Measurements from ENCODE around the gene ADD1. TPM values are rescaled to one million over a fixed set of nuclear protein-coding genes. Genes with fewer than 3 reads are reported as not detected.

The ADD1 gene
- total and polyA plus RNA-seq, 8 donors = 262 to 331 (median 304) TPM

GRCh38 chr4:2946812-2947600, 103.4 kb downstream of the ADD1 start:
- Histone ChIP-seq H3K4me3 (no peak overlapping the region), H3K4me1 (no peaks in the 10 kb centered on the region), H3K36me3 (peaks cover 0 to 99% of the 10 kb centered on the region in 2 donors), H3K9me3 (no peaks in the 10 kb centered on the region), H3K27ac (no peak overlapping the region), H3K27me3 (no peaks in the 10 kb centered on the region)
- ATAC-seq (no peak), DNase-seq (peak in 1 of 4 donors; percentile 53)
- no peak for TF ChIP-seq CTCF (IDR thresholded peaks at IDR 0.05)
- intact Hi-C loops (cut with DNase I) = no loop called here

GRCh38 chr4:2947926-2948325, 104.3 kb downstream of the ADD1 start:
- TF ChIP-seq CTCF (IDR thresholded peaks at IDR 0.05) = no peak
- no peaks in the 10 kb centered on the region for H3K9me3 ChIP-seq
- H3K4me3 ChIP-seq = no peak overlapping the region
- no peaks in the 10 kb centered on the region for H3K27me3 ChIP-seq
- no peak for ATAC-seq
- DNase-seq = no peak
- no peaks in the 10 kb centered on the region for H3K4me1 ChIP-seq
- peaks cover 0 to 99% of the 10 kb centered on the region in 2 donors for H3K36me3 ChIP-seq
- intact Hi-C loops (cut with DNase I) = no loop called here
- H3K27ac ChIP-seq = no peak overlapping the region

GRCh38 chr4:2948895-2949781, 105.5 kb downstream of the ADD1 start:
- H3K4me3 ChIP-seq = no peak overlapping the region
- peak in 1 of 2 donors; percentile 13 for TF ChIP-seq CTCF (IDR thresholded peaks at IDR 0.05)
- no peaks in the 10 kb centered on the region for H3K27me3 ChIP-seq
- no peaks in the 10 kb centered on the region for H3K9me3 ChIP-seq
- H3K4me1 ChIP-seq = no peaks in the 10 kb centered on the region
- H3K27ac ChIP-seq = no peak overlapping the region
- intact Hi-C loops (cut with DNase I) = no loop called here
- DNase-seq (peak in 1 of 4 donors; percentile 45), ATAC-seq (peak; percentile 74)
- H3K36me3 ChIP-seq = peaks cover 0 to 99% of the 10 kb centered on the region in 2 donors

DNA sequence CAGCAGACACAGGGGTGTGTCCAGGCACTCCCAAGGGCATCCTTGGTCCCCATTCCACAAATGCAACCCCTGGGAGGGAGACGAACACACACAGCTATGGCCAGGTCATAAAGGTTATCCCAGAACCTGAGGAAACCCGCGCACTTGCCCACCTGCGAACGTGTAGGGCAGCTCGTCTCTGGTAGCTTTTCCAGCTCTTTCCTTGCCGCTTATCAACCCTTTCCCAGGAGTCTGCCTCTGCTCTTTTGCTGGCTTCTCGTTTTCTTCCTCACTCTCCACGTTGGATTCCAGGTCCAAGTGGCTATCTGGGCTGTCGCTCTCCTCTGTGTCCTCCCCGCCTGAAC, 106.1 kb downstream of the ADD1 start:
- H3K4me3 ChIP-seq = no peak overlapping the region
- peaks cover 0 to 98% of the 10 kb centered on the region in 2 donors for H3K36me3 ChIP-seq
- intact Hi-C loops (cut with DNase I) = no loop called here
- no peaks in the 10 kb centered on the region for H3K4me1 ChIP-seq
- no peaks in the 10 kb centered on the region for H3K27me3 ChIP-seq
- no peaks in the 10 kb centered on the region for H3K9me3 ChIP-seq
- H3K27ac ChIP-seq = no peak overlapping the region
- TF ChIP-seq CTCF (IDR thresholded peaks at IDR 0.05) = no peak
- DNase-seq (peak in 1 of 4 donors; percentile 23), ATAC-seq (no peak)
